ENCODE results near the gene ARSK. TPM values are rescaled to one million over a fixed set of nuclear protein-coding genes. Genes with fewer than 3 reads are reported as not detected.

The ARSK gene
- total RNA-seq, 1 donor from 2014 or later = 8.2 TPM

DNA sequence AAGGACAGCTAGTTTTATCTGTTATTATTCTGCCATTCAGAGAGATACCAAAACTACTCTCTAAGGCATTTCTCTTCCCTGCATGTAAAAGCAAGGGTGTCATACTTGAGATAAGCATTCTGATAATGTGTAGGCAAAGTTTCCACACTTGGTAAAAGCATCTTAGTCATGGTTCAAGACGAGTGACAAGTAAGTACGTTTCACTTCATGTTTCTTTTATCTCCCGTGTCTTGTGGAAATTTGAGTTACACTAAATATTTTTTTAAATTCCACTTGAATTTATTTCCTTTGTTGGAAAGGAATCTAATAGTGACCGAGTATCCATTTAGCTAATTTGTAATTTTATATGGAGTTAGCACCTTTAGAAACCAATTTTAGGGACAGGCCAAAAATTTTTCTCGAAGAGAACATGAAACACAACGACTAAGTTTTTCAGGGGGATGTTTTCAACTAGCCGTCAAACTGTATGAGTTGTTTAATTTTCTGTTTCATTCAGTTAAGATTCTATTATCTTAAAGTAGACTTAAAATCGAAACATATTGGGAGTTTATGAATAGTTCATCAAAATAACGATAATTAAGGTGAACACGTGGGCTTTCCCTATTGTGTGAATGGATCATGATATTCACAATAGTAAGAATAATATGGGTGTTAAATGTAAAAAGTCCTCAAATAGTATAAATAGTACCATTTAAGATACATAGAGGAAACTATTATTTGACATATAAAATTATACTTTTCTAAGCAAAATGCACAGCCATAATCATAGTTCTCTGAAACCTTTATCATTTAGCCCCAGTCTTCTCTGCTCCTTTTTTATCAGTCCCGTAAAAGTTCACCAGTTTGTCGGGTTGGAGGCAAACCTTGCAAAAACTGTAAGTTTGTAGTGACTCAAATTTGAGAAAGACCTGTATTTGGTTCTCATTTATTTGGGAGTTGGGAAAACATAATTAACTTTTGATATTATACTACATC, 93.3 kb downstream of the ARSK start:
- Histone ChIP-seq H3K4me3 (ENCODE audit: low read depth, low read length) (no peak overlapping the region), H3K27me3 (ENCODE audit: control insufficient read depth, insufficient read depth, low read length) (no peaks in the 10 kb centered on the region)
- no peak for DNase-seq (ENCODE audit: low read depth)

DNA sequence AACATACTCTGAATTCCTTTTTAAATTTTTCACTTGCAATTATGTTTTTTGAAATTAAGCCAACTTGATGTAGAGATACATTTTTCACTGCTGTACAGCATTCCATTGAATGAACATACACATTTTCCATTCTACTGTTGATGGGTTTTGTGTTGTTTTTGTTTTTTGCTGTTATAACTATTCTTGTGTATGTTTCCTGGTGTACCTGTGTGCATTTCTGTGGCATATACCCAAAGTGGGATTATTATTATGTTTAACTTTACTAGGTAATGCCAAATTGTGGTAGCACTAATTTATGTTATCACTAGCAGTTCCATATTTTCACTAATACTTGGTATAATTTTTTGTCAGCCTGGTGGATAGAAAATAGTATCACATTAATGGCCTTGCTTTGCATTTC, 94.4 kb downstream of the ARSK start:
- Histone ChIP-seq H3K4me3 (ENCODE audit: low read depth, low read length) (no peak overlapping the region), H3K36me3 (ENCODE audit: control insufficient read depth, insufficient read depth, low read length) (no peaks in the 10 kb centered on the region), H3K27me3 (ENCODE audit: control insufficient read depth, insufficient read depth, low read length) (no peaks in the 10 kb centered on the region)
- TF ChIP-seq CTCF (IDR thresholded peaks at IDR 0.05; ENCODE audit: insufficient read depth, low read length, poor library complexity, severe bottlenecking) = no peak
- no peak for DNase-seq (ENCODE audit: low read depth)

More for the DNA sequence above, 93.3 kb downstream of the ARSK start:
- H3K36me3 ChIP-seq (ENCODE audit: control insufficient read depth, insufficient read depth, low read length) = no peaks in the 10 kb centered on the region
- TF ChIP-seq CTCF (IDR thresholded peaks at IDR 0.05; ENCODE audit: insufficient read depth, low read length, poor library complexity, severe bottlenecking) = no peak

DNA sequence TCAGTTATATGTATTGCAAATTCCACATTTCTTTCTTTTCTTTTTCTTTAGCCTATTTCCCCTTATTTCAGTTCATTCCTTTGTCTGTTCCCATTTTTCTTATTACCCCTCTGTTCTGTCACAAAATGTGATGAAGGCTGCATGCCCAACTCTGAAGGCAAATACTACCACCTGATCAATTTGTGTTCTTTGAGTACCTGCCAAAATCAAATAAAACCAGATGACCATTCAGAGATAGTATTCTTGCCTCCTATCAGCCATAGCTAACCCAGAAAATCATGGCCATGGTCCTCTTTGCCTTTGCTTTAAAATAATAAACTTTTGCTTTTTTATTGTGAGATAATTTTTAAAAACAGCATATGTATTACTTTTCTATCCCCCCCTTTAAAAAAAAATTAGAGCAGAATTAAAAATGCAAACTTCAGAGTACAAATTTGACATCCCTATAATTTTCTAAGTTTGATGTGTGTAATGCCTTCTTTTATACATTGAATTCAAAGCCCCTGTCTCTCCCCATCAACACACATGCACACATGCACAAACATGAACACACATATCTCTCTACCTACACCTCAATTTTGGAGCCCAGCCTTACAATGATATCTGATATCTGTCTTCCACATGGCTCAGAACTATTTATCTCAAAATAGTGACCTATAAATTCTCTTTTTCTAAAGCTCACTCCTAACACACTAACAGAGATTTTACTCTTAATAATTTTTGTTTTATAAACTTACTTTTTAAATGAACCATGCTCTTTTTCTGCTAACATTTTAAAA, 95.1 kb downstream of the ARSK start:
- Histone ChIP-seq H3K36me3 (ENCODE audit: control insufficient read depth, insufficient read depth, low read length) (no peaks in the 10 kb centered on the region), H3K4me3 (ENCODE audit: low read depth, low read length) (no peak overlapping the region), H3K27me3 (ENCODE audit: control insufficient read depth, insufficient read depth, low read length) (no peaks in the 10 kb centered on the region)
- TF ChIP-seq CTCF (IDR thresholded peaks at IDR 0.05; ENCODE audit: insufficient read depth, low read length, poor library complexity, severe bottlenecking) = no peak
- no peak for DNase-seq (ENCODE audit: low read depth)

GRCh38 chr5:95652849-95653248, 97.9 kb downstream of the ARSK start:
- no peaks in the 10 kb centered on the region for H3K27me3 ChIP-seq (ENCODE audit: control insufficient read depth, insufficient read depth, low read length)
- H3K4me3 ChIP-seq (ENCODE audit: low read depth, low read length) = no peak overlapping the region
- no peak for DNase-seq (ENCODE audit: low read depth)
- no peaks in the 10 kb centered on the region for H3K36me3 ChIP-seq (ENCODE audit: control insufficient read depth, insufficient read depth, low read length)
- TF ChIP-seq CTCF (IDR thresholded peaks at IDR 0.05; ENCODE audit: insufficient read depth, low read length, poor library complexity, severe bottlenecking) = no peak

- TF ChIP-seq CTCF (IDR thresholded peaks at IDR 0.05; ENCODE audit: insufficient read depth, low read length, poor library complexity, severe bottlenecking) = no peak
- Histone ChIP-seq H3K36me3 (ENCODE audit: control insufficient read depth, insufficient read depth, low read length) (no peaks in the 10 kb centered on the region), H3K27me3 (ENCODE audit: control insufficient read depth, insufficient read depth, low read length) (no peaks in the 10 kb centered on the region), H3K4me3 (ENCODE audit: low read depth, low read length) (no peak overlapping the region)
- DNase-seq (ENCODE audit: low read depth) = no peak
These were observed 99.3 kb downstream of the ARSK start for GRCh38 chr5:95654196-95654595.

Other genes with a start within 250 kb of the ARSK start
- gene FAM81B, start 163.7 kb upstream of the ARSK start, total RNA-seq = 0.75 TPM in 1 of 2 replicates, not detected in the other
- gene SKIC3, start 124 bp upstream of the ARSK start, total RNA-seq = 72.6 and 74.9 TPM in 2 replicates
- gene GPR150, start 65.0 kb downstream of the ARSK start, total RNA-seq = 0.25 TPM in 1 of 2 replicates, not detected in the other
- gene RFESD, start 91.7 kb downstream of the ARSK start, total RNA-seq = 0.21 and 0.41 TPM in 2 replicates
- gene SPATA9, start 127.9 kb downstream of the ARSK start, total RNA-seq = not detected in 2 replicates
- gene RHOBTB3, start 176.2 kb downstream of the ARSK start, total RNA-seq = 68.4 and 93.5 TPM in 2 replicates

Measured in kidney epithelial cell (primary cell).